HG03135 (cell line): ENCODE measurements around the gene C17orf107.
"Not testable (repeated sequence)": the region's sequence is repeated elsewhere in the genome, so short reads cannot be mapped to it uniquely, and the experiment has no call there.

ENCODE experiments used
- ATAC-seq: cut with Tn5 transposase; IDR thresholded peaks from one replicate; pipeline ENCODE4 v1.9.1; 2021; ENCODE audit warnings: mild to moderate bottlenecking, moderate library complexity; ENCODE audit not compliant: unreplicated experiment

C17orf107 gene

GRCh38 chr17:4900231-4901107, 1.1 kb downstream of the C17orf107 start:
- no peak for ATAC-seq

- no peak for ATAC-seq
Measured at GRCh38 chr17:4901108-4901647, 1.8 kb downstream of the C17orf107 start.

GRCh38 chr17:4901648-4902344, 2.5 kb downstream of the C17orf107 start:
- ATAC-seq, result no peak

GRCh38 chr17:4902540-4902939, 3.2 kb downstream of the C17orf107 start:
- no peak for ATAC-seq

- ATAC-seq, result no peak
Measured at GRCh38 chr17:4903051-4903818, 3.9 kb downstream of the C17orf107 start, which contains the start of gene CHRNE. Gene CHRNE (minus strand): TSS chr17:4903098. CDS start chr17:4903063, 35 bp downstream.

GRCh38 chr17:4906642-4907041, 7.3 kb downstream of the C17orf107 start:
- not testable (repeated sequence) for ATAC-seq

- ATAC-seq, result no peak
Measured at GRCh38 chr17:4908301-4908700, 9.0 kb downstream of the C17orf107 start.

DNA sequence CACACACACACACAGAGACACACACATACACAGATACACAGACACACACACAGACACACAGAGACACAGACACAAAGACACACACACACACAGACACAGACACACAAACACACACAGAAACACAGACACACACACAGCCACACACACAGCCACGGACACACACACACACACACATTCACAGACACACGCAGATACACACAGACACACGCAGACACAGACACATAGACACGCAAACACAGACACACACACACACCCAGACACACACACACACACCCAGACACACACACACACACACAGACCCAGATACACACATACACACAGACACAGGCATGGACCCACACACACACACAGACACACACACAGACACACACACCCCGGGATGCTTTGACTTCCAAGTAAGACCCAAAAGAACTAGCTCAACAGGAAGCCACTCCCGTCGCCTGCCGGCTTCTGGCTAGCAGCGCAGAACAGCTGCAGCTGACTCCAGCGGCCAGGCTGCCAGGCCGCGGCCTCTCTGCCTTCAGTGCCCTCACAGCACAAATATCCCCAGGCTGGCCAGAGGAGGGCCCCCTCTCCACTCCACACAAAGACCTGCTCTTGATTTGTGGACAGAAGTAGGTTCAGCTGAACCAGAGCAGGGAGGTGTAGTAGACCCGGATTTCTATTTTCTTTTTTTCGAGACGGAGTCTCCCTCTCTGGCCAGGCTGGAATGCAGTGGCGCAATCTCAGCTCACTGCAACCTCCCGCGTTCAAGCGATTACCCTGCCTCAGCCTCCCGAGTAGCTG, 9.6 kb downstream of the C17orf107 start:
- peak; percentile 66 for ATAC-seq

- no peak for ATAC-seq
Measured at GRCh38 chr17:4913994-4914393, 14.7 kb downstream of the C17orf107 start.

DNA sequence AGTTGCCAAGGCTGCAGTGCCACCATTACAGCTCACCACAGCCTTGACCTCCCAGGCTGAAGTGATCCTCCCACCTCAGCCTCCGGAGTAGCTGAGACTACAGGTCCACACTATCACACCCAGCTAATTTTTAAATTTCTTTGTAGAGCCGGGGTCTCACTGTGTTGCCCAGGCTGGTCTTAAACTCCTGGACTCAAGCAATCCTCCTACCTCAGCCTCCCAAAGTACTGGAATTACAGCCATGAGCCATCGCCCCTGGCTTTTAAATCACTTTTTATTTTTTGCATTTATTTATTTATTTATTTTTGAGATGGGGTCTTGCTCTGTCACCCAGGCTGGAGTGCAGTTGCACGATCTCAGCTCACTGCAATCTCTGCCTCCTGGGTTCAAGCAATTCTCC, 15.2 kb downstream of the C17orf107 start:
- not testable (repeated sequence) for ATAC-seq

DNA sequence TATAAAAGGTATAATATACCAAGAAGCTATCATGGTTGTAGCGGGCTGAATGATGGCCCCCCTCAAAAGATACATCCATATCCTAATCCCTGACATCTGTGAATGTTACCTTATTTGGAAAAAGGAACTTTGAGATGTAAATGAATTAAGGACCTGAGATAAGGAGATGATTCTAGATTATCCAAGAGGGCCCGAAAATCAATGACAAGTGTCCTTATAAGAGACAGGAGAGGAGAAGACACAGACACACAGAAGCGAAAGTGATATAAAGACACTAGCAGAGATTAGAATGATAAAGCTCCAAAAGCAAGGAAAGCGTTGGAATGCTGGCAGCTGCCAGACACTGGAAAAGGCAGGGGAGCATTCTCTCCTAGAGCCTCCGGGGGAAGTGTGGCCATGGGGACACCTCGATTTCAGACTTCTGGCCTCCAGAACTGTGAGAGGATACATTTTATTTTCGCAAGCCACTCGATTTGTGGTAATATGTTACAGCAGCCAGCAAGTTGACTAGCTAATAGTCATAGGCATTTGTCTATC, 20.2 kb downstream of the C17orf107 start:
- no peak for ATAC-seq

DNA sequence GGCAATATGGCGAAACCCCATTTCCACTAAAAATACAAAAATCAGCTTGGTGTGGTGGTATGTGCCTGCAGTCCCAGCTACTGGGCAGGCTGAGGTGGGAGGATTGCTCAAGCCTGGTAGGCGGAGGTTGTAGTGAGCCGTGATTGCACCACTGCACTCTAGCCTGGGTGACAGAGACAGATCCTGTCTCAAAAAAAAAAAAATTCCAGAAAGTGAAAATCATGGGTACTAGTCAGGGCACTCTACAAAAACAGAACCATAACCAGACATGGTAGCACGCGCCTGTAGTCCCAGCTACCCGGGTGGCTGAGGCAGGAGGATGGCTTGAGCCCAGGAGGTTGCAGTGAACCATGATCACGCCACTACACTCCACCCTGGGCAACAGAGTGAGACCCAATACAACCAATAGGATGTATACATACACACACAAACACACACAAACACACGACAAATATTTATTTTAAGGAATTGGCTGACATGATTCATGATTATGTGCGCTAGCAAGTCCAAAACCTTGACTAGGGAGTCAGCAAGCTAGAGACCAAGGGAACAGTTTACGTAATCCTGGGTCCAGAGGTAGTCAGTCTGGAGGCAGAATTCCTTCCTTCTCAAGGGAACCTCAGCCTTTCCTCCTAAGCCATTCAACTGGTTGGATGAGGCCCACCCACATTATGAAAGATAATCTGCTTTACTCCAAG, 21.2 kb downstream of the C17orf107 start:
- no peak for ATAC-seq

GRCh38 chr17:4921320-4921719, 22.0 kb downstream of the C17orf107 start:
- ATAC-seq, result no peak

DNA sequence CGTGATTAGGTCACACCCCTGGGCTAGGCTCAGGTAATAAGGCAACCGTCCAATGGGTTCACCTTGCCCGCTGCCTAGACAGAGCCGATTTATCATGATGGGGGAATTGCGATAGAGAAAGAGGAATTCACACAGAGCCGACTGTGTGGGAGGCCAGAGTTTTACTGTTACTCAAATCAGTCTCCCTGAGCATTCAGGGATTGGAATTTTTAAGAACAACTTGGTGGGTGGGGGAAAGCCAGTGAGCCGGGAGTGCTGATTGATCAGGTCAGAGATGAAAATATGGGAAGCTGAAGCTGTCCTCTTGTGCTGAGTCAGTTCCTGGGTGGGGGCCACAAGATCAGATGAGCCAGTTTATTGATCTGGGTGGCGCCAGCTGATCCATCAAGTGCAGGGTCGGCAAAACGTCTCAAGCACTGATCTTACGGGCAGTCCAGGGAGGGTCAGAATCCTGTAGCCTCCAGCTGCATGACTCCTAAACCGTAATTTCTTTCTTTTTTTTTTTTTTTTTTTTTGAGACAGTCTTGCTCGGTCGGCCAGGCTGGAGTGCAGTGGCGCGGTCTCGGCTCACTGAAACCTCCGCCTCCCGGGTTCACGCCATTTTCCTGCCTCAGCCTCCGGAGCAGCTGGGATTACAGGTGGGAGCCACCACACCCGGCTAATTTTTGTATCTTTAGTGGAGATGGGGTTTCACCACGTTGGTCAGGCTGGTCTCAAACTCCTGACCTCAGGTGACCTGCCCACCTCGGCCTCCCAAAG, 27.4 kb downstream of the C17orf107 start:
- not testable (repeated sequence) for ATAC-seq

DNA sequence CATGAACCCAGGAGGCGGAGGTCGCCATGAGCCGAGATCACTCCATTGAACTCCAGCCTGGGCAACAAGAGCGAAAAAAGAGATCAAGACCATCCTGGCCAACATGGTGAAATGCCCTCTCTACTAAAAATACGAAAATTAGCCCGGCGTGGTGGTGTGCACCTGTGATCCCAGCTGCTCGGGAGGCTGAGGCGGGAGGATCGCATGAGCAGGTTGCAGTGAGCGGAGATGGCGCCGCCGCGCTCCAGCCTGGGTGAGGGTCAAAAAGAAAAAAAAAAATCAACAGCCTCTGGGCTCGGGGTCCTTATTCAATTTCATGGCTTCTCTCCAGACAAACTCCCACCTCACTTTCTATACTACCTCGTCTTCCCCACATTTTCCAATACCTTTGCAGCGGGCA, 29.5 kb downstream of the C17orf107 start:
- ATAC-seq, result no peak

DNA sequence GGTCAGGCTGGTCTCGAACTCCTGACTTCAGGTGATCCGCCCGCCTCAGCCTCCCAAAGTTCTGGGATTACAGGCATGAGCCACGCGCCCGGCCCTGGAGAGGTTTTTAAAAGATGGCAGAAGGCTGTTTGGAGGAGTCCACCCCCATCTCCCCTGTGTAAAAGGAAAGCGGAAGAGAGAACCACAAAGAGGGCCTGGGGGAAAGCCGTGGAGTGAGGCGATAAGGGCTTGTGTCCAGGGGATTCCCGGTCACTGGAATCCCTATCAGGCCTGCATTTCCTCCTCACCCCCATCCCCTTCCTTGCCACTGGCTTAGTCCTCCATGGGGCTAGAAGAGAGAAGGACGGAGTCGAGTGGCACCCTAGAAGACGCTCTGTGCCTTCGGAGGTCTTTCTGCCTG, 32.6 kb downstream of the C17orf107 start, which contains the start of gene GP1BA:
GP1BA (plus strand) TSS at position 315 of the 400 bp plus-strand sequence. CDS start 328 bp downstream, outside the sequence.
- ATAC-seq, result no peak

DNA sequence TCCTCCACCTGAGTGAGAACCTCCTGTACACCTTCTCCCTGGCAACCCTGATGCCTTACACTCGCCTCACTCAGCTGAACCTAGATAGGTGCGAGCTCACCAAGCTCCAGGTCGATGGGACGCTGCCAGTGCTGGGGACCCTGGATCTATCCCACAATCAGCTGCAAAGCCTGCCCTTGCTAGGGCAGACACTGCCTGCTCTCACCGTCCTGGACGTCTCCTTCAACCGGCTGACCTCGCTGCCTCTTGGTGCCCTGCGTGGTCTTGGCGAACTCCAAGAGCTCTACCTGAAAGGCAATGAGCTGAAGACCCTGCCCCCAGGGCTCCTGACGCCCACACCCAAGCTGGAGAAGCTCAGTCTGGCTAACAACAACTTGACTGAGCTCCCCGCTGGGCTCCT, 33.4 kb downstream of the C17orf107 start:
- ATAC-seq, result no peak

GRCh38 chr17:4933646-4934045, 34.3 kb downstream of the C17orf107 start:
- ATAC-seq, result no peak
